Measurements from ENCODE around the gene C5orf52.
"Not testable (repeated sequence)": the region's sequence is repeated elsewhere in the genome, so short reads cannot be mapped to it uniquely, and the experiment has no call there.

Gene C5orf52

DNA sequence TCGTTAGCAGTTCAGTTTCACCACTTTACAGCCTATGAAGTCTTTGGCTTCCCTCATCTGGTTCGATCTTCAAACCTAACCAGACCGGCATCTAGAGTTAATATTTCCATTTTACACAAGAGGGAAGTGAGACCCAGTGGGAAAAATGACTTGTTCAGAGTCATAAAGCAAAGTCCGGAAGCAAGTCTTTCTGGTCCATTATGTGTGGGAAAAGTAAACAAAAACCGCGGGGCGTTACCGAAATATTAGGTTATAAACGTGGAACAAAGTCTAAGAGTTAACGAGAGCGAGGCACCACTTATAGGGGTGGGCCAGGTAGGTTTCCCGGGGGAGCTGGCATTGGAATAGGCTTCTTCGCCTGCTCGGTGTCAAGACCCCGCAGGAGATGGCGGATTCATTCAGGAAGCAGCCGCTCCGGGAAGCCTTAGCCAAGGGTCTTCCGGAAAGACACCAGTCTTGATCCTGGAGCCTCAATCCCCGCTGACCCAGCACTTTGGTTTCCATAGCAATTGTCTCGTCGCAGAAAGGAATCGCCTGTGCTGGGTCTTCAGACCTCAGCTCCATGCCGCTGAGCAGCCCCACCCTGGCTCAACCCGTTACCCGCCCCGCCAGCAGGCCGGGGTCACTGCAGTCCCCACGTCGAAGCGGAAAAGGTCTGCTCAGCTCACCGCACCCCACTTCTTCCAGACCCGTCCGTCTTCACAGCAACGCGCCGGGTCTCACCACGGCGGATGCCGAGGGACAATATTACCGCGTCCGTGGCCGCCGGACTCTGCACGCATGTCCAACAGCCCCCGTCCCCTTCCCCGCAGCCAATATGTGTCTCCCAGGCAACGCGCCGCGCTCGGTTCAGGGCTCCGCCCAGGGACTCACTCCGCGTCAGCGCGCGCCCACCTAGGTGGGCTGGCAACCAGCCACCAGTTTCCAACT lies at the start of gene C5orf52:
Gene C5orf52 (plus strand): TSS at position 872 of the 930 bp plus-strand sequence. CDS start 82 bp downstream, outside the sequence.
- DNase-seq: no peak

DNA sequence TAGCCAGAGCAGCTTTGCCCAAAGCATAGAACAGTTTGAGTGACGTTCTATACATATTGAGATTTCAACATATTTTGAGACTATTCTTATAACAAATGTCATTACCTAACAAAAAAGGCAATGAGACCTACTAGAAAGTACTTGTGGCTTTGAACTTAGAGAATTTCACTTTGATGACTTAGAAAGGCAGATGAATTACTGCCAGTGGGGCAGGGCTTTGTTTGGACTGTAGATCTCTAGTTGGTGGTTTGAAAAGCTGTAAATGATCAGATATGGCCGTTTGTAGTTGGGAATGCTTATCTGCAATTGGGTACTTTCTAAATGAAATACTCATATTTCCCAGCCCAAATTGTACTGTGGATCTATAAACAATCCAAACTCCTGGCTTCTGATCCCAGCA lies 47.2 kb upstream of the C5orf52 start:
- DNase-seq: no peak

DNA sequence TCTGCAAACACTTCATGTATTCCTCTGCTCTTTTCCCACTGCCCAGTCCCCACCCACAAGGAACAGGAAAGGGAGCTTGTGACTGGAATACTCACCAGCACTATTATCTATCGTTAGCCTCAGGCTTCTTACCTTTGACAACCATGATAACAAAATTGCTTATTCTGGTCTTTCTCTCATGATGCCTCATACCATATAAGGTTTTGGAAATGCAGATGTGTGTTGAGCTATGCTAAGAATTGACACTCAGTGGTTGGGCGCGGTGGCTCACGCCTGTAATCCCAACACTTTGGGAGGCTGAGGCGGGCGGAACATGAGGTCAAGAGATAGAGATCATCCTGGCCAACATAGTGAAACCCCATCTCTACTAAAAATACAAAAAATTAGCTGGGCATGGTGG lies 44.5 kb upstream of the C5orf52 start:
- DNase-seq: no peak

DNA sequence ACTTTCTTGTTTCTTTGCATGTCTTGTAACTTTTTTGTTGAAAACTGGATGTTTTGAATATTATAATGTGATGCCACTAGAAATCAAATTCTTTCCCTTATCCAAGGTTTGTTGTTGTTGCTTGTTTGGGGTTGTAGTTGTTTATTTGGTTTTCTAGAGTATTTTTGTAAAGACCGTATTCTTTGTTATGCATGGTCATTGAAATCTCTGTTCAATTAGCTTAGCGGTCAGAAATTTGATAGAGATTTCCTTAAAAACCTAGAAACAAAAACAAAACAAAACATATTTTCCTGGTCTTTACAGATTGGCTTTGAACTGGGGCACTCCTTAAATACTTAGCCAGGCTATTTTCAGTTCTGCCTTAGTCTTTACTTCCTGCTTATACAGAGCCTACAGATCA lies 41.0 kb upstream of the C5orf52 start:
- no peak for DNase-seq

DNA sequence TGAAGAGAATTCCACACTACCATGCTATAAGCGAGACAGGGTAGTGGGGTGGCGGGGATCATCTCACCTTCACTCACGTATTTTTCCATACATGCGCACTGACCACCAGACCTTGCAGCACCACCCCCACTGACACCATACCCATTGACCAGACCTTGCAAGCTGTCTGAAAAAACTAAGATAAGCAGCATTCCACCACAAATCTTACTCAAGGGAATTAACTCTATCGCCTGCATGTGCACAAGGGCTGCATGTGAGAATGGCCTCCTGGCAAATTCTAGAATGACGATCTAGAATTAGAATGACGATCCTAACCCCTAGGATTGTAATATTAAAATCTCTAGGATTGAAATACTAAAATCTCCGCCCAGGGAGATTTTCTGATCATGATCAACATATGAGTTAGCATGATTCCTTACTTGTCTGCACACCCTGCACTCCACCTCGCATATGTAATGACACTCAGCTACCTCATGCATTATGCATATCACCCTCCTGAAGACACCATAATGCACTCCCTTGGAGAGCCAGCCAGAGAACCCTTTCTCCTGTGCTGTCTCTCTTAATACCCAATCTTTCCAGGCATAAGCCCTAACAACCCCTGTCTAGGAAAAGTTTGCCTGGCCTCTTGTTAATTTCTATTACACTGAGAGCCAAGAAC lies 30.8 kb upstream of the C5orf52 start:
- DNase-seq: no peak

DNA sequence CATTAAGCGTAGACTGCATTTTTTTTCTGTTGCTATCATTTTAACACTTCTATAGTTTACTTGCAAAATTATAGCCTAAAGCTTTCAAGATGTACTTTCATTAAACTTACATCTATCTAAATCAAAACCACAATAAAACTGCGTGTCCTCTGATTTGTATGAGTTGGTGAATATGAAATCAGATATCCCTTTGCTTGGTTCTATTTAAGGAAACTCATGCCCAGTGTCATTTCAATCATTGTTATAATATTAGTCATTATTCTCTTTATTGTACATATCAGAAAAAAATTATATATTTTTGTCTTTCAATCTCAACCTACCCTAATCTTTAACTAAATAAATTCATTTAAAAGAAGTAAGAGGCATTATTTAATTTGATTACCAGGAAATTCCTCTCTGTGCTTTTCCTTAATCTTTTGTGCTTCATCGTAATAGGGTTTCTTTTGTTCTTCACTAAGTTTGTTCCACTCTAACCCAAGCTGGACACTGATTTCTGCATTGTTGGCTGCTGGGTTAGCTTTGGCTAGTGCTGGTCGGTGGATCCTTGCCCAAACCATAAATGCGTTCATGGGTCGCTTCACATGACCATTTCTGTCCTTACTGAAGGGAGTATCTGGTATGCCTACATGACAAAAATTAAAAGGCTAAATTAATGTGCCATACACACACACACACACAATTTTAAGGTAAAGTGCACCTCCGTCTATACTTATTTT lies 22.9 kb upstream of the C5orf52 start:
- no peak for DNase-seq

DNA sequence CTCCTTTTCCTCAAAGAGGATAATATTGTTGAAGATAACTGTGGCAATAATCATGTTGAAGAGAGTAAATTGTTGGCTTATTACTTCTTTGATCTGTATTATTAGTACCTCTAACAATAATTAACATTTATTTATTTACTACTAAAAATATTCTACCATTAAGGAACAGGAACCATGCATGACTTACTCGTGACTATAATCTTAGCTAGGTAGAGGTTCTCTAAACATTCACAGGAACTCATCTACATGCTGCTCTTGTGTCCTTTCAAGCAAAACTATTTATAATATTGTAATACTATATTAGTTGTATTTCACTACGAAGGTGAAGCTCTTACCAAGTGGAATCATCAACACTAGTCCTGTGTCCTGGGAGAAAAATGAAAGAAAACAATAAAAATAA lies 22.2 kb upstream of the C5orf52 start:
- DNase-seq: no peak

DNA sequence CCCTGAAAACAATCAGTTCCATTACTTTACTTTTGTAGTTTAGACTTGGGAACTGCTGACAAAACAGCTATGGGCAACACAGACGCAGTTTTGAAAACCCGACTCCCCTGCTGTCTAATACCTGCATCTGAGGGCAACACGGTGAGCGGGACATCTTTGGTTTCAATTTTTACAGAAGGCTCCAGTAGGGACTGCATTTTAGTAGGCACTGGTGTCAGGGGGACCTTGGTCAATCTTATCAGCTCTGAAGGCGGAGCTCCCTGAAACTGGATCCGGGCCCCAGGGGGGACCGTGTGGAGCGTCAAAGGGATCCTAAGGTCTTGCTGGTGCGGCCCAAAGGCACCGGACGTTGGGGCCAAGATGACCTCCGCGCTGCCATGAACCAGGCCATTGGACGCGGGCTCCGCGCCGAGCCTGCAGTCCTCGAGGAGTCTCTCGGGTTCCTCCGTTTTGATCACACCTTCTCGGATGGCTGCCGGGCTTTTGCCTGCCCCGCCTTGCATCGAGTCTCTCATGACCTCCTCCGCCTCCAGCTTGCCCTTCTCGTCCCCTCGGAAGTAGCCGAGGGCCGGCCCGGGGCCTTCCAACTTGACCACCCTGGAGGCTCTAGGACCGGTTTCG lies 20.2 kb upstream of the C5orf52 start:
- DNase-seq: no peak

DNA sequence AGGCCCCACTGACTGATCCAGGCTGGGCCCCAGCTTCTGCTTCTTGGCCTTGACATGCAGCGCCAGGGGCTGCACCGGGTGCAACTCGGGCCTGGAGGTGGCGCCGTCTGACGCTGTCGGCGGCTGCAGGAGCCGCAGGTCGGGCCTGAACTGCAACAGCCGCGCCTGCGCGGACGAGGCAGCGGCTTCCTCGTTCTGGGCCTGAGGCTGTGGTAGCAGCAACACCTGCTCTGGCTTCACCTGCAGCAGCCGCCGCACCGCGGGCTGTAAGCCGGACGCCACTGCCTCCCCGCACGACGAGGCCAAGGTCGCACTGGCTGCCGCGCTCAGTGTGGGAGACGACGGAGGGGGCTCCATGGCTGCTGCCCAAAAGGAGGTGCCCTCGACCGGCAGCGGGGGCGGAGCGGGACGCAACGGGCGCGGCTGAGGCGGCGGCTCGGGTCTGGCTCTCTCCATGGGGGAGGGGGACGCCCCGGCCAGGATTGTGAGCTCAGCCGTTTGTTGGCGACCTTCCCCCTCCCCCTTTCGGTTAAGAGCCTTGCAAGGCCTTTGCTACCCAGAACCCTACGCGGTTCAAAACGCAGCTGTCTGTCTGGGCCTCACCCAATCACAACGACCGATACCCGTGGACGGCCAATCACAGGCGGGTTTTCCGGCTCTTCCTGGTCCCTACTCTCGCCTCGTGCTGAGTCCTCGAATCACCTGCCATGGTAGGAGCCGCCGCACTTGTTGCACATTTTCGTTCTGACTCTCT lies 19.5 kb upstream of the C5orf52 start:
- no peak for DNase-seq

DNA sequence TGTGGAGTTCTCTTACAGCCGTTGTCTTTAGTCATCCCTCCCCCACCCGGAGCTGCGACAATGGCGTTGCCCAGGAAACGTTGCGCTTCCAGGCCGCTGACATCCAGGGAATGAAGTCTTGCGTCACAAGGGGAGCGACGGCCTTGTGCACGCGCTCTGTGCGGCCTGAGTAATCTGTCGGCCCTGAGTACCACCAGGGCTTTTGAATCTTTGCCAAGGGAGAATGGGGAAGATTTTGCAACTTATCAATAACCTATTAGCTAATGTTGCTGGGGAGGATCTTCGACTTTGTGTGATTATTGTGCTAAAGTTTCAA lies 19.0 kb upstream of the C5orf52 start, which contains the start of gene SOX30:
Gene SOX30 (minus strand): TSS at position 62 of the 316 bp plus-strand sequence. CDS start 360 bp downstream, outside the sequence.
- no peak for DNase-seq

DNA sequence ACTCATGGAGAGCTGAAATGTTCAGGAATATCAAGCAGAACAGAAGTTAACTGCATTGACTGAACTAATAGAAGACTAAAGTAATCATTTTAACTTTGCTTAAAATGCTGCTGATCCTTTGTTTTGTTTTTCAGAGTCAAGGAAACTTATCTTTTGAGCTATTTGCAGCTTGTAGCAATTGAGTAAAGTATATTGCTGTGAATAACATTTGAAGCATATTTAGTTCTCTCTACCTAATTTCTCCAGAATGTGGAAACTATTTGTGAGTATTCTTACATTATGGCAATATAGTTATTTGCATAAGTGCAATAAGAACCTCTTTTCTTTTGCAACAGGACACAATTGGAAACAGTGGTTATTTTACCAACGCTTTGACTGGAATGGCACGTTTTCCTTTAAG lies 13.8 kb upstream of the C5orf52 start:
- no peak for DNase-seq

DNA sequence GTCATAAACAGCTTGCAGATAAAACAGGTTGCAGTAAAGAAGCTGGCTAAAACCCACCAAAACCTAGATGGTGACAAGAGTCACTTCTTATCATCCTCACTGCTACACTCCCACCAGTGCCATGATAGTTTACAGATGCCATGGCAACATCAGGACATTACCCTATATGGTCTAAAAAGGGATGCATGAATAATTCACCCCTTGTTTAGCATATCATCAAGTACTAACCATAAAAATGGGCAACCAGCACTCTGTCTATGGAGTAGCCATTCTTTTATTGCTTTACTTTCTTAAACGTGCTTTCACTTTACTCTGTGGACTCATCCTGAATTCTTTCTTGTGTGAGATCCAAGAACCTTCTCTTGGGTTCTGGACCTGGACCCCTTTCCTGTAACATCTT lies 12.4 kb upstream of the C5orf52 start:
- no peak for DNase-seq

DNA sequence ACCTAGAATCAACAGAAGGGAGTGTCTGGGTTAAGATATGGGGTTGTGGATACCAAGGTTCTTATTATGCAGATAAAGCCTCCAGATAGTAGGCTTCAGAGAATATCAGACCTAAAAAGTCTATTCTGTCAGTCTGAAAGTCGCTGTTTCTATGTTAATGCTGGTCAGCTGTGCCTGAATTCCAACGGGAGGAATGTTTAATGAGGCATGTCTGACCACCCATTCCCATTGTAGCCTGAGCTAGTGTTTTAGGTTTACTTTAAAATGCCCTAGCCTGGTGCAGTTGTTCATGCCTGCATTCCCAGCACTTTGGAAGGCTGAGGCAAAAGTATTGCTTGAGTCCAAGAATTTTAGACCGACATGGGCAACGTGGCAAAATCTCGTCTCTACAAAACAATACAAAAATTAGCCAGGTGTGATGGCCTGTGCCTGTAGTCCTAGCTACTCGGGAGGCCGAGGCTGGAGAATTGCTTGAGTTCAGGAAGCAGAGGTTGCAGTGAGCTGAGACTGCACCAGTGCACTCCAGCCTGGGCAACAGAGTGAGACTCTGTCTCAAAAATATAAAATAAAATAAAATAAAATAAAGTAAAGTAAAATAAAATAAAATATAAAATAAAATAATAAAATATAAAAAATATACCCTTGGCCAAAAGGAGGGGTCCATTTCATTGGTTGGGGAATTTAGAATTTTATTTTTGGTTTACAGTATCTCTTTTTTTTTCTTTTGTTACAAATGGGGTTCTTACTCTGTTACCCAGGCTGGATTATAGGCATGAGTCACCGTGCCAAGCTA lies 11.3 kb upstream of the C5orf52 start:
- DNase-seq: no peak

DNA sequence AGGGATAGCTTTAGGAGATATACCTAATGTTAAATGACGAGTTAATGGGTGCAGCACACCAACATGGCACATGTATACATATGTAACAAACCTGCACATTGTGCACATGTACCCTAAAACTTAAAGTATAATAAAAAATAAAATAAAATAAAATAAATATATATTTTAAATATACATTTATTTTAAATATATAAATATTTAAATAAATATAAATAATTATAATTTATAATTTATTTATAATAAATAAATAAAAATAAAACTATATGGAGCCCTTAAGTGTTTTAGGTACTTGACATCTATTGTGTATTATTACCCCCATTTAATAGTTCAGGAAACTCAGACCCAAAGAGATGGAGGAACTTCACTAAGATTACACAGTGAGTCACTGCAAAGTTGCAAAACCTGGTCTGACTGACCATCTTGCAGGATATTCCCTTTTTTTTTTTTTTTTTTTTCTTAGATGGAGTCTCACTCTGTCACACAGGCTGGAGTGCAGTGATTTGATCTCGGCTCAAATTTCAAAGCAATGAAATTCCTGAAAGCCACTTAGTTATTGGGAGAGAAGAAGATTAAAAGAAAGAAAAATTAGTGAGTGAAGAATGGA lies 5.8 kb upstream of the C5orf52 start:
- no peak for DNase-seq

DNA sequence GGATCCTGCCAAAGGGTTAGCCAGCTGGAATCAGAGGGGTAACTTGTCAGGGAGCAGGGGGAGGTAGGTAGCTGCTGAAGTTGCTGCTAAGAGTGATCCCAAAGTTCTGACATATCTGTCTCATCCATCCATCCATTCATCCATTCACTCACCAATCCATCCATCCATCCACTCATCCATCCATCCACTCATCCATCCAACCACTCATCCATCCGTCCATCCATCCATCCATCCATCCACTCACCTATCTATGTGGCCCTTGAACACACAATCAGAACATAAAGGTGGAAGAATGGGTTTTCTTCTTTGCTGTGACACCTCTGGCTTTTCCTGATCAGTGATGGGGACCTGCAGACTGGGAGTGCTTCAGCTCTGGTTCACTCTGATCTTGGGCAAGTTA lies 3.0 kb upstream of the C5orf52 start:
- no peak for DNase-seq

DNA sequence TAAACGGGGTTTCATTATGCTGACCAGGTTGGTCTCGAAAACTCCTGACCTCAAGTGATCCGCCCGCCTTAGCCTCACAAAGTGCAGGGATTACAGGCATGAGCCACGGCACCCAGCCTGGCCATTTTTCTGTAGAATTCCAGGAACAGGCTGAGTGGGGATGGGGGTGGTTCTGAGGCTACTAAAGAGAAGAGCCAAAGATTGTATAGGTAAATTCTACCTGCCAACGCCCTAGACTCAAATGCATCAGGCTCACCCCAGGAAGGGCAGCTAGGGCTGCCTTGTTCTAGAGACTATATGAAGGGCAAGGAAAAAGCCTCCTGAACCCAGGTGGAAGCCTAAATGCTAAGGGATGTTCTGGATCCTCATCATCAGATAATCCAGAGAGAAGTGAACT lies 1.6 kb upstream of the C5orf52 start:
- DNase-seq: no peak

DNA sequence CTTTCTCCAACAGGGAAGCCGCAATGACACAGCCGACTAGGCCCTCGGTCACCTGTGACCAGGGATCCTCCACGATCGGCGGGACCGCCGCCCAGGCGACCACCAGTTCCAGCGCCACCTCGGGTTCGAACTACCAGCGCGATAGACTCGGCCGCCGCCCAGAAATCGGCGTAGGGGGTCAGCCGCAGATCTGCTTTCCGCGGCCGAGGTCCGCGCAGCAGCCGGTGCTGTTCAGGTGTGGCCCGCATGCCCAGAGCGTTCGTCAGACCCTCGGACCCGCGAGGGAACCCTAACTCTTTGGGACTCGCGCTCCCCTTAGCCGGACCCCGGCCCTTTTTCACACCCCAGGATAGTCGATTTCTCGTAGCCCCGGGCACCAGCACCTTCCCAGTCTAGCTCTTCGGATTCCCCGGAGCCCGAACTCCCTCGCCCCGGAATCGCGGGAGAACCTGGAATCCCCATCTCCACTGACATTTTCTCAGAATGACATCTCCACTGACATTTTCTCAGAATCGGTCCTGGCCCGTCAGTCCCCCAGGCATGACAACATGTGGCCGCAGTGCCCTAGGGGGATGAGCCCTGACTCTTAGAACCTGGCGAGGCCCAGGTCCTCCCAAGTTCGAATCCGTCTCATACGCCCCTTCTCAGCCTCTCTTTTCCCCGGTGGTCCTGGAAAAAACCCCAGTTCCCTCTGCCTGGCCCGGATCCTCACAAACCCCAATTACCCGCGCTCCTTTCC lies 428 bp downstream of the C5orf52 start:
- no peak for DNase-seq

DNA sequence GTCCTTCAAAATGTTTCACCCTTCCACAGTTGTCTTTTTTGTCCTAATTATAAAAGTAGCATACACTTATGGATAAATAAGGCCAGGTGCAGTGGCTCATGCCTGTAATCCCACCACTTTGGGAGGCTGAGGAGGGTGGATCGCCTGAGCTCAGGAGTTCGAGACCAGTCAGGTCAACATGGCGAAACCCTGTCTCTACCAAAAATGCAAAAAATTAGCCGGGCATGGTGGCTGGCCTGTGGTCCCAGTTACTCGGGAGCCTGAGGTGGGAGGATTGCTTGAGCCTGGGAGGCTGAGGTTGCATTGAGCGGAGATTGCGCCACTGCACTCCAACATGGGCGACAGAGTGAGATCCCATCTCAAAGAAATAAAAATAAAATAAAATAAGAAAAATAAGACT lies 1.6 kb downstream of the C5orf52 start:
- DNase-seq: no peak

DNA sequence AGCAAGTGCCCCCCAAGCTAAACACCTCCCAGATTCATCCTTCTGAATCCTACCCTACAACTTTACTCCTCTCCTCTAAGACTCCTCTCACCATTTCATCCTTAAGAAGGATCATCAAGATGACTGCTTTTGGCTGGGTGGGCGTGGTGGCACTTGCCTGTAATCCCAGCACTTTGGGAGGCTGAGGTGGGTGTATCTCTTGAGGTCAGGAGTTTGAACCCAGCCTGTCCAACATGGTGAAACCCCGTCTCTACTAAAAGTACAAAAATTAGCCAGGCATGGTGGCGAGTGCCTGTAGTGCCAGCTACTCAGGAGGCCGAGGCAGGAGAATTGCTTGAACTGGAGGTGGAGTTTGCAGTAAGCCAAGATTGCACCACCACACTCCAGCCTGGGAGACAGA lies 3.0 kb downstream of the C5orf52 start:
- not testable (repeated sequence) for DNase-seq

DNA sequence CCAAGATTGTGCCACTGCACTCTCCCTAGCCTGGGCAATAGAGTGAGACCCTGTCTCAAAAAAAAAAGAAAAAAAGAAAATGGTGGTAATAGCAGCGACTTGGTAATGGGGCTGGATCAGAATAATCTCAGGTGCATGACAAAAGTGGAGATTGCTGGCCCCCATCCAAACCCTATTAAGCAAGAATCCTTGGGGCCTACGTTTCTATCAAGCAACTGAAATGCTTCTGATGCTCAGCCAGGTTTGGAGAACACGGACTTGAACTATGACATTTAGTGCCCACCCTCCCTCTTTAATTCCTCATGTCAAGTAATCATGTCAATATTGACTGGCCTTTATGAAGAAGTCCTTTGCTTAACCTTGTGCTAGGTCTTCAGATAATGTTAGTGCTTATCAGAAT lies 6.6 kb downstream of the C5orf52 start:
- no peak for DNase-seq

Measured in NCI-H2171 treated with DMSO at 0.1 percent for 48 hours (cell line).